GM19438 (cell line): Measurements from ENCODE around the gene FHIT.
"Not testable (repeated sequence)": the region's sequence is repeated elsewhere in the genome, so short reads cannot be mapped to it uniquely, and the experiment has no call there.

Experiments
- ATAC-seq: cut with Tn5 transposase; IDR thresholded peaks from one replicate; pipeline ENCODE4 v1.9.1; 2021; ENCODE audit warnings: low read depth; ENCODE audit not compliant: unreplicated experiment

FHIT gene

DNA sequence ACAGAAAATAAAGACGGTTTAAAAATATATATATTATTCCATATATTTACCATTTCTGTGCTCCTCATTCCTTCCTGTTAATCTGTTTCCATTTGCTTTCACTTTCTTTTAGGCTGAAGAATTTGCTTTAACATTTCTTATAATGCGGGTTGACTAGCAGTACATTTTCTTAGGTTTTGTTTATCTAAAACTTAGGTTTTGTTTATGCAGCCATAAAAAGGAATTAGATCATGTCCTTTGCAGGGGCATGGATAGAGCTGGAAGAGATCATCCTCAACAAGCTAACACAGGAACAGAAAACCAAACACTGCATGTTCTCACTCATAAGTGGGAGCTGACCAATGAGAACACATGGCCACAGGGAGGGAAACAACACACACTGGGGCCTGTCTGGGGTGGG lies 578.1 kb downstream of the FHIT start:
- ATAC-seq, result no peak

GRCh38 chr3:60672337-60672736 lies 578.9 kb downstream of the FHIT start:
- not testable (repeated sequence) for ATAC-seq

DNA sequence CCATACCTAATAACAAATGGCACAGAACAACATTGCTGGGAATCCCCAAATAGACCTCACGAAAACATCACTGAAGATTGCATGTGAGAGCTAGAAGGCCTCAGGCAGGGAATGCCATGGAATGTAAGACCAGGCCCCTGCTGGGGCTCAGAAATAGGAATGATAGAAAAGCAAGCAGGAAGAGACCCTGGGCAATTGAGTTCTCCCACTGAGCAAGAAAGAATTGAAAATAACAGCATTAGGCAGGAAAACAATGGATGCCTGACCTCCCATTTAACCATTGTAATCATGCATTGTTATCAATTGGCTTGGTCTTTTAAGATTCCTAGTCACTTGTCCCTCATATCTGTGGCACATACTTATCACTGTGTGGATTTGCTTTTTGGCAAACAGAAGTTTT lies 581.6 kb downstream of the FHIT start:
- no peak for ATAC-seq

GRCh38 chr3:60660026-60660425 lies 591.2 kb downstream of the FHIT start:
- no peak for ATAC-seq

GRCh38 chr3:60659098-60659497 lies 592.2 kb downstream of the FHIT start:
- no peak for ATAC-seq

GRCh38 chr3:60657972-60658371 lies 593.3 kb downstream of the FHIT start:
- peak; percentile 96 for ATAC-seq

DNA sequence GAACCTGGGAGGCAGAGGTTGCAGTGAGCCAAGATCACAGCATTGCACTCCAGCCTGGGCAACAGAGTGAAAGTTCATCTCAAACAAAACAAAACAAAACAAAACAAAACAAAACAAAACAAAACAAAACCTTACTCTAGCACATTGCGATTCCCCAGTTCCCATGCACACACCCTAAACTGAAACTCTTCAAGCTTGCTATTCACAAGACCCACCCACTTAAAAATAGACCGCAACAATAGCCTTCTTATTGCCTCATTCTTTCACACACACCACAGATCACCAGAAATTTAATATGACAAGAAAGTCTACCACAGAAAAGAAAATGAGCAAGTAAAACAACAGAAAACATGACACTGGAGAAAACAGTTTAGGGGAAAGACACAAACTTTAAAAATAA lies 598.4 kb downstream of the FHIT start:
- peak; percentile 55 for ATAC-seq

DNA sequence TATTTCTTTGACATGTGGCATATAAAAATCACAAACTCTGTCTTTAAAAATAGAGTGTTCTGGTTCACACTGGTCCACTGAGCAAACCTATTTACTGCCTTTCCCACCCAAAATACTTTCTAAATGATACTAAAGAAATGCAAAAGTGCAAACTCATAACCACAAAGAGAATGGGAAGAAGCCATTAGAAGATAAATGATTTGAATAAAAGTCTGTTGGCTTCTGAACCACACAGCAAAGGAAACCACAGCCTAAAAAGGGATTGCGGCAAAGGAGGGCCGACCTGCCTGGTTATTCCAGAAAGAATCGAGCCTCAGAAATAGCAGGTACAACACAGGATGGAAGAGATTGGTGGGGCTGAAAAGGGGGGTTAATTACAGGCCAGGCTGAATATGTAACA lies 599.5 kb downstream of the FHIT start:
- ATAC-seq, result no peak

- no peak for ATAC-seq
These were observed 601.1 kb downstream of the FHIT start for GRCh38 chr3:60650171-60650570.

- ATAC-seq, result no peak
These were observed 605.5 kb downstream of the FHIT start for GRCh38 chr3:60645801-60646200.

GRCh38 chr3:60643831-60644230 lies 607.4 kb downstream of the FHIT start:
- no peak for ATAC-seq

DNA sequence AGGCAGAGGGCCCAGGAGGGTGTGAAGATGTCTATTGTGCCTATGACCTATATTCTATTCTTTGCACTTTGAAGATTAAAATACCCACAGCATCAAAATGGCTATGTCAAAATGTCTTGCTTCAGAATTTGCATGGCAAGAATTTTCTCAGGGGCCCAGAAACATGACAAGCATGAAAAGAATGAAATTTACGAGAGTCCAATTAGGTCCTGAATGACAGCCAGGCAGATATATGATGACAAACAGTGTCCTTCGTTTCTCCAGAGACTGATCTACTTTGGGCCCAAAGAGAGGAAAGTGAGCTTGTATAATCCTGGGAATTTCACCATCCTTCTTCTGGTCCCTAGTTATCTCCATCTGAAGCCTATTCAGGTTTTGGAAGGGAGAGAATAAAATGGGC lies 609.9 kb downstream of the FHIT start:
- ATAC-seq, result no peak

DNA sequence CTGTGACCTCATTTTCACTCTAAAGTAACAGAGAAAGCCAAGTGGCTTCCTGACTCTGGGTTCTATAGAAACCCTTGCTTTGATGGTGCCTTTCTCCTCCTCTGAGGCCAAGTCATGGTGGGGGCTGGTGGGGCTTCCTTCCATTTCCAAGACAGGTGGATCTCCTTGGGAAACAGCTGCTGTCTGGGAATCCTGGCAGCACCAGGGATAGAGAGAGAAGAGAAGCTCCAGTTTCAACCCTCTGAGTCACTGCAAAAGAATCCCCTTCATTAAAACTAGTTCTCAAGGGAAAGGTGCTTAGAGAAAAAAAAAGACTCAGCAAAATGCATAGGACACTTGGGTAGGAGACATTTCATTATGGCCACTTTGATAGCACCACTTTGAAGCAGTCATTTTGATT lies 614.4 kb downstream of the FHIT start:
- ATAC-seq, result no peak

- ATAC-seq, result no peak
These were observed 617.6 kb downstream of the FHIT start for GRCh38 chr3:60633644-60634043.

- ATAC-seq, result no peak
These were observed 619.7 kb downstream of the FHIT start for GRCh38 chr3:60631509-60631908.

- no peak for ATAC-seq
These were observed 620.3 kb downstream of the FHIT start for GRCh38 chr3:60630953-60631352.

DNA sequence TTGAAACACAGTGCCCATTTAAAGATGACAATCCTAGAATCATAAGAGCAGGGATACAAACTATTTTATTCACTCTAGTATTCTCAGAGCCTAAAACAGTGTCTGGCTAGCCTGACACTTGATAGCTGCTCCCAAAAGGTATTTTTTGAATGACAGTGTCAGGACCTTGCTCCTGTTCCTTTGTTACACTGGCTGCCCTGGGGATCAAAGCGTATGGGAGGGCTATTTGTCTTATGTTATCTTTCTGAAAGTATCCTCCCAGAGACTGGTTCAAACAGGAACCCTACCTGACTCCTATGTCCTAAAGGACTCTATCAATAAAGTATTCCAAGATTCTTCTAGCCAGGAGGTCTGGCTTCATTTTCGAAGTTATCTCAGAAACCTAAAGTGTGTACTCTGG lies 621.4 kb downstream of the FHIT start:
- no peak for ATAC-seq

- ATAC-seq, result no peak
These were observed 628.9 kb downstream of the FHIT start for GRCh38 chr3:60622349-60622748.

DNA sequence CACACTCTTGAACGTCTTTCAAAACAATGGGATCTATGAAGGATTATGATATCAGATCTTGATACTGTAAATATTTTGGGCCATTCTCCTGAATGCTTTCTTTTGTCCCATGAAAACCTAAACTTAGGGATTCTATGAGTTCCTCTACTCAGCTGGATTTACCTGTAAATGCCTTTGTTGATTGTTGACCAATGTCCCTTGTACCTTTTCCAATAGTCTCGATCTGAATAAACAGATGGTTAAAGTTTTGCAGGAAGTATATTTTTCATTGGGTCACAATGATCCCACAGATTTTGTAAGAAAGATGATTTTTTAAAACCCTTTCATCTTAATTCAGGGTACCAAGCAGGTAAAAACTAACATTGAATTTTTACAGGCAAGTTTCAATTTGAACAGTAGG lies 634.1 kb downstream of the FHIT start:
- no peak for ATAC-seq

DNA sequence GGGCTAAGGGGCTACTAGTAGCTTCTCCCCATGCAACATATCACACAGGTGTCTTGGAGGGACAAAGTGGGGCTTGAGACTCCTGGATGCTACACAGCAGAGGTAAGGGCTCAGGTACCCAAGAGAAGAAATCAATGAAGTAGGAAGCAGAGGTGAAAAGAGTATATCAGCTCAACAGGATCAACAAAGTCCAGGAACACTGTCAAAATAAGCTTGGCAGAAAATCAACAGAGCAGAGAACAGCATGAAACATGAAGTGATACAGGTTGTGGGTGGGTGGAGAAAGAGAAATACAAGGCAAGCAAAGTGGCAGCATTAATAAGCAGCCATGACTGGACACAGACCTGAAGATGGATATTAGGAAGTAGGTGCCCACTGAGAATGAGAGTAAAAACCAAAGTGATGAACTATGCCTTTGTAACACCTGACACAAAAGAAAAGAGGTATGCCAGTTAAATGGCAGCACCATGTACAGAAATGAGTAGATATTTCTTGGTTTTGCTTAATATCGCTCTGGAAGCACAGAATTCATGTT lies 637.4 kb downstream of the FHIT start:
- ATAC-seq, result no peak

GRCh38 chr3:60610441-60611112 lies 640.7 kb downstream of the FHIT start:
- no peak for ATAC-seq

GRCh38 chr3:60609446-60609845 lies 641.8 kb downstream of the FHIT start:
- no peak for ATAC-seq

GRCh38 chr3:60603860-60604259 lies 647.4 kb downstream of the FHIT start:
- ATAC-seq, result no peak
